DND-41 (cell line): ENCODE measurements around the gene ORM1.
"Not testable (repeated sequence)": the region's sequence is repeated elsewhere in the genome, so short reads cannot be mapped to it uniquely, and the experiment has no call there.

Experiments used
- ATAC-seq: fragments of 200-7000 bp; cut with Tn5 transposase; 3 replicates; pipeline ENCODE4 v1.9.1; 2021; ENCODE audit warnings: low read depth; ENCODE audit not compliant: insufficient read depth
- DNase-seq: peaks from one replicate; pipeline ENCODE4 v3.0.0-alpha.2; 2020
- H2AFZ ChIP-seq: 2 replicates; pipeline ENCODE4 v1.6.0; 2012; ENCODE audit warnings: low read depth, low read length
- H3K27ac ChIP-seq: 2 replicates; pipeline ENCODE4 v1.5.1; 2012; ENCODE audit warnings: low read length, inconsistent platforms
- H3K27me3 ChIP-seq: fragments of 200-600 bp; sonication (generic); 2 replicates; pipeline ENCODE4 v1.6.0; 2012; ENCODE audit warnings: low read length, mild to moderate bottlenecking, inconsistent platforms; ENCODE audit not compliant: insufficient read depth, poor library complexity
- H3K36me3 ChIP-seq: 2 replicates; pipeline ENCODE4 v1.5.1; 2012; ENCODE audit warnings: low read length, inconsistent platforms; ENCODE audit not compliant: insufficient read depth
- H3K4me1 ChIP-seq: 2 replicates; pipeline ENCODE4 v1.5.1; 2012; ENCODE audit warnings: mild to moderate bottlenecking, low read length; ENCODE audit not compliant: insufficient read depth
- H3K4me2 ChIP-seq: 2 replicates; pipeline ENCODE4 v1.6.0; 2012; ENCODE audit warnings: mild to moderate bottlenecking, moderate library complexity, low read length, inconsistent platforms; ENCODE audit not compliant: insufficient read depth
- H3K4me3 ChIP-seq, 2 experiments: fragments of 200-600 bp in 1 of 2; shearing (Covaris generic) in 1 of 2; 2 replicates each; pipeline ENCODE4 v1.5.1; 2012 to 2016; ENCODE audit warnings: inconsistent platforms in 2 of 2, low read length in 2 of 2, mild to moderate bottlenecking in 2 of 2, low read depth in 1 of 2, moderate library complexity in 1 of 2
- H3K79me2 ChIP-seq: 2 replicates; pipeline ENCODE4 v1.6.0; 2012; ENCODE audit warnings: low read length, inconsistent platforms; ENCODE audit not compliant: insufficient read depth
- H3K9ac ChIP-seq: 2 replicates; pipeline ENCODE4 v1.6.0; 2012; ENCODE audit warnings: low read depth, mild to moderate bottlenecking, inconsistent platforms, low read length, moderate library complexity
- H3K9me3 ChIP-seq: 2 replicates; pipeline ENCODE4 v1.5.1; 2012; ENCODE audit warnings: low read length, moderate library complexity, mild to moderate bottlenecking, inconsistent platforms; ENCODE audit not compliant: insufficient read depth, severe bottlenecking
- H4K20me1 ChIP-seq: 2 replicates; pipeline ENCODE4 v1.6.0; 2012; ENCODE audit warnings: low read length; ENCODE audit not compliant: insufficient read depth
- EZH2 ChIP-seq: IDR thresholded peaks from 3 replicates; pipeline ENCODE4 v1.6.1; 2012; ENCODE audit warnings: borderline replicate concordance, low read depth, mild to moderate bottlenecking, moderate library complexity, low read length, inconsistent platforms; ENCODE audit not compliant: severe bottlenecking
- TF ChIP-seq, protein P1 (sequence below): IDR thresholded peaks from 2 replicates; pipeline ENCODE4 v1.5.1; 2012; ENCODE audit warnings: borderline replicate concordance, low read length, moderate library complexity, mild to moderate bottlenecking; ENCODE audit not compliant: poor library complexity, severe bottlenecking; ENCODE audit errors: extremely low read depth

ORM1 gene

DNA sequence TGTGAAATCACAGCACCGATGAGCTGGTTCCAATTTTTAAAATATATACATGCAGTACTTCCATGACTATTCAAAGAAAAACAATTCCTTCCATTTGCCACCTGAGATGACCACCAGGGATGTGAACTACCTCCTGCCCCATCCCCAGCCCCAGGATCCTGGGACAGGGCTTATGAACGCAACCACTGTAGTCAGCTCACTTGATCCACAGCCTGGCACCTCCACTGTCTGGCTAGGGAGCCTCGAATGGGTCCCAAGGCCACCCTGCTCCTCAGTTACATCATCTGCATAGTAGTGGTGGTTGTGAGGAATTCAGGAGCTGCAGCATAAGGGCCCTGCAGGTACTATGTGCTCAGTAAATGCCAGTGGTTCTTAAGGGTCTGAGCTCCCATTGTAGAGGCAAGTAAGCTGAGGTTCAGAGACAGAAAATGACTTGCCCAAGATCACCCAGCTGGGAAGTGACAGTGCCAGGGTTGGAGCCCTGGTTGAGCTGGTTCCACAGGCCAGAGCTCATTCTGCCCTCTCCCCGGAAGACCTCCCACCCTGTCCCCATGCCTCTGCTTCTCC lies 9.7 kb downstream of the ORM1 start:
- peak; percentile 31 for ATAC-seq
- H3K9ac ChIP-seq, DNase-seq: not testable (repeated sequence)

DNA sequence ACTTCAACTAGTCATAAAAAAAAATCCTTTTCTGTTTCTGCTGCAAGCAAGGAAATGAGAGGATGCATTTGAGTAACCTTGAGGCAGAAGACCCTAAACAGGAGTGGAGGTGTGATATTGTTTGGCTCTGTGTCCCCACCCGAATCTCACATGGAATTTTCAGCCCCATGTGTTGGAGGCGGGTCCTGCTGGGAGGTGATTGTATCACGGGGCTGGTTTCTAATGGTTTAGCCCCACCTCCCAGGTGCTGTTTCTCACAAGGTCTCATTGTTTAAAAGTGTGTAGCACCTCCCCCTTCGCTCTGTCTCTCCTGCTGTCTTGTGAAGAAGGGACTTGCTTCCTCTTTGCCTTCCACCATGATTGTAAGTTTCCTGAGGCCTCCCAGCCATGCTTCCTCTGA lies 10.8 kb downstream of the ORM1 start:
- not testable (repeated sequence) for H3K4me3 ChIP-seq, H3K4me2 ChIP-seq, H2AFZ ChIP-seq, ATAC-seq, H3K27ac ChIP-seq, H3K4me1 ChIP-seq, H3K27me3 ChIP-seq, DNase-seq, H3K9ac ChIP-seq, H4K20me1 ChIP-seq, H3K9me3 ChIP-seq, H3K79me2 ChIP-seq
- peaks cover 40% of the 10 kb centered on the region for H3K36me3 ChIP-seq

More for the DNA sequence above, 9.7 kb downstream of the ORM1 start:
- not testable (repeated sequence) for H4K20me1 ChIP-seq, H3K4me3 ChIP-seq, H3K27me3 ChIP-seq, H3K79me2 ChIP-seq, H3K4me1 ChIP-seq, H3K9me3 ChIP-seq, H2AFZ ChIP-seq, H3K27ac ChIP-seq, H3K4me2 ChIP-seq
- H3K36me3 ChIP-seq, result peaks cover 29% of the 10 kb centered on the region

DNA sequence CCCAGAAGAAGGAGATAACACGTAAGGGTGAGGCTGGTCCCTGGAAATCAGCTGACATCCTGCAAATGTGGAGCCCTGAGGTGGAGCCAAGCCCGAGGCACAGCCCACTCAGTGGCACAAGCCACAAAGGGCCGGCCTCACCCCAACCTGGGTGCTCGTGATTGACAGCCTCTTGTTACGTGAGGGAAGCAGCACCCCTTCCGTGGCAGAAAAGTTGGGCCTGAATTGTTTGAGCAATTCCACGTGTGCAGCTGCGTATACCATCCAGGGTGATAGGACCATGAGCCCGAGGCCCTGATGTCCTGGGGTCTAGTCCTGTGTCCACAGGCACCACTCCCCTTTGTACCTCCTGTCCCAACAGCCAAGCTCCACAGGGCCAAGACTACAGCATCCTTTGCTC lies 11.6 kb downstream of the ORM1 start:
- H3K4me3 ChIP-seq, result no peak overlapping the region
- no peaks in the 10 kb centered on the region for H3K4me1 ChIP-seq
- DNase-seq (no peak), ATAC-seq (no peak)
- no peaks in the 10 kb centered on the region for H3K9me3 ChIP-seq
- H3K79me2 ChIP-seq, result no peaks in the 10 kb centered on the region
- H3K36me3 ChIP-seq, result peaks cover 48% of the 10 kb centered on the region
- no peak overlapping the region for H3K9ac ChIP-seq
- no peak overlapping the region for H3K4me2 ChIP-seq
- TF ChIP-seq EZH2, result no peak
- TF ChIP-seq, protein P1, sequence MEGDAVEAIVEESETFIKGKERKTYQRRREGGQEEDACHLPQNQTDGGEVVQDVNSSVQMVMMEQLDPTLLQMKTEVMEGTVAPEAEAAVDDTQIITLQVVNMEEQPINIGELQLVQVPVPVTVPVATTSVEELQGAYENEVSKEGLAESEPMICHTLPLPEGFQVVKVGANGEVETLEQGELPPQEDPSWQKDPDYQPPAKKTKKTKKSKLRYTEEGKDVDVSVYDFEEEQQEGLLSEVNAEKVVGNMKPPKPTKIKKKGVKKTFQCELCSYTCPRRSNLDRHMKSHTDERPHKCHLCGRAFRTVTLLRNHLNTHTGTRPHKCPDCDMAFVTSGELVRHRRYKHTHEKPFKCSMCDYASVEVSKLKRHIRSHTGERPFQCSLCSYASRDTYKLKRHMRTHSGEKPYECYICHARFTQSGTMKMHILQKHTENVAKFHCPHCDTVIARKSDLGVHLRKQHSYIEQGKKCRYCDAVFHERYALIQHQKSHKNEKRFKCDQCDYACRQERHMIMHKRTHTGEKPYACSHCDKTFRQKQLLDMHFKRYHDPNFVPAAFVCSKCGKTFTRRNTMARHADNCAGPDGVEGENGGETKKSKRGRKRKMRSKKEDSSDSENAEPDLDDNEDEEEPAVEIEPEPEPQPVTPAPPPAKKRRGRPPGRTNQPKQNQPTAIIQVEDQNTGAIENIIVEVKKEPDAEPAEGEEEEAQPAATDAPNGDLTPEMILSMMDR, result no peak
- H3K27ac ChIP-seq, result no peak overlapping the region
- no peaks in the 10 kb centered on the region for H3K27me3 ChIP-seq
- no peaks in the 10 kb centered on the region for H4K20me1 ChIP-seq
- no peak overlapping the region for H2AFZ ChIP-seq

DNA sequence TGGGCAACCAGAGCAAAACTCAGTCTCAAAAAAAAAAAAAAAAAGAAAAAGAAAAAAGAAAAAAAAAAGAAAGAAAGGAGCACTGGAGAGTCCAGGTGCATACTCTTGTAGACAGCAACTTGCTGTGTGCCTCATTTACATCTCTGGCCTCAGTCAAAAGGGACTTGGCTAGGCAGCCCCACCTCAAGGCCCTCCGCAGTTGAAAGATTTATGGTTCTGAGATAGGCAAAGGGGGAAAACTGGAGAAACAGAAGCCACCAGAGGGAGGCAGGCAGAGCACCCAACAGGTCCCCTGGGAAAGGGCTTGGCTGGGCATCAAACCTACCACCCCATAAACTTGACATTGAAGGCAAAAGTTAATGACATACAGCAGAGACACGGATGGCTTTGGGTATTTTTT lies 12.8 kb downstream of the ORM1 start:
- no peaks in the 10 kb centered on the region for H3K9me3 ChIP-seq
- no peak overlapping the region for H3K4me2 ChIP-seq
- TF ChIP-seq, protein P1, result no peak
- TF ChIP-seq EZH2, result no peak
- H3K79me2 ChIP-seq, result no peaks in the 10 kb centered on the region
- no peak overlapping the region for H3K27ac ChIP-seq
- no peak for ATAC-seq
- H3K27me3 ChIP-seq, result no peaks in the 10 kb centered on the region
- H3K36me3 ChIP-seq, result peaks cover 60% of the 10 kb centered on the region
- no peak overlapping the region for H3K4me3 ChIP-seq
- no peak overlapping the region for H3K9ac ChIP-seq
- DNase-seq, result no peak
- no peak overlapping the region for H2AFZ ChIP-seq
- no peaks in the 10 kb centered on the region for H3K4me1 ChIP-seq
- no peaks in the 10 kb centered on the region for H4K20me1 ChIP-seq
